GM18505 (cell line): ENCODE results near the gene MEIKIN.
A peak's percentile ranks its signal among the peaks of the same experiment; 100 is the strongest.

Experiments
- ATAC-seq: cut with Tn5 transposase; IDR thresholded peaks from one replicate; pipeline ENCODE4 v1.9.1; 2021; ENCODE audit not compliant: unreplicated experiment
- POLR2A ChIP-seq: IDR thresholded peaks from 4 replicates; pipeline ENCODE4 v1.6.1; 2011; ENCODE audit warnings: borderline replicate concordance; ENCODE audit not compliant: insufficient read depth, insufficient read length; ENCODE audit errors: extremely low read depth

Gene MEIKIN

GRCh38 chr5:131767891-131768290 is 177.6 kb downstream of the MEIKIN start:
- TF ChIP-seq POLR2A: no peak
- no peak for ATAC-seq

GRCh38 chr5:131766689-131767088 is 178.8 kb downstream of the MEIKIN start:
- ATAC-seq: no peak
- no peak for TF ChIP-seq POLR2A

GRCh38 chr5:131765261-131765660 is 180.2 kb downstream of the MEIKIN start:
- no peak for TF ChIP-seq POLR2A
- no peak for ATAC-seq

GRCh38 chr5:131763968-131764367 is 181.5 kb downstream of the MEIKIN start:
- ATAC-seq: no peak
- no peak for TF ChIP-seq POLR2A

- TF ChIP-seq POLR2A: no peak
- no peak for ATAC-seq
Observed at GRCh38 chr5:131760793-131761192, 184.7 kb downstream of the MEIKIN start.

- no peak for ATAC-seq
Observed at GRCh38 chr5:131759704-131760103, 185.8 kb downstream of the MEIKIN start.

GRCh38 chr5:131758520-131758900 is 187.0 kb downstream of the MEIKIN start:
- ATAC-seq: peak; percentile 37
- no peak for TF ChIP-seq POLR2A

More at GRCh38 chr5:131759704-131760103, 185.8 kb downstream of the MEIKIN start:
- TF ChIP-seq POLR2A: no peak

GRCh38 chr5:131757830-131758519 is 187.5 kb downstream of the MEIKIN start:
- no peak for TF ChIP-seq POLR2A
- ATAC-seq: peak; percentile 59
